ENCODE results near the gene EXD3. TPM values are rescaled to one million over a fixed set of nuclear protein-coding genes. Genes with fewer than 3 reads are reported as not detected.
A peak's percentile ranks its signal among the peaks of the same experiment; 100 is the strongest.
"Not testable (repeated sequence)": the region's sequence is repeated elsewhere in the genome, so short reads cannot be mapped to it uniquely, and the experiment has no call there.

EXD3 gene
- total RNA-seq, 1 experiment from 2014 or later = 15.3 TPM

GRCh38 chr9:137262173-137262908 is 160.6 kb downstream of the EXD3 start:
- H3K4ac ChIP-seq (ENCODE audit: low read depth, low read length); H2AFZ ChIP-seq (ENCODE audit: low read length); H2AK5ac ChIP-seq (ENCODE audit: insufficient read length, low read length); H4K20me1 ChIP-seq (ENCODE audit: control insufficient read depth, insufficient read depth, insufficient read length); H3K18ac ChIP-seq (ENCODE audit: insufficient read length, low read depth, low read length); H3K23me2 ChIP-seq (ENCODE audit: insufficient read length, low read depth, low read length, poor library complexity, severe bottlenecking); H2BK20ac ChIP-seq (ENCODE audit: low read depth, low read length, poor library complexity, severe bottlenecking); H2BK120ac ChIP-seq (ENCODE audit: low read depth, low read length, poor library complexity, severe bottlenecking); H2BK15ac ChIP-seq (ENCODE audit: low read depth, low read length); H3K23ac ChIP-seq (ENCODE audit: insufficient read length, low read depth, low read length); H3K14ac ChIP-seq (ENCODE audit: insufficient read depth, low read length); H3K56ac ChIP-seq (ENCODE audit: insufficient read length, low read depth, low read length); H3K27me3 ChIP-seq (ENCODE audit: insufficient read depth, low read length); H3K9me3 ChIP-seq (ENCODE audit: control insufficient read depth, low read depth, low read length); H3K4me1 Mint-ChIP-seq; H4K91ac ChIP-seq (ENCODE audit: insufficient read length, low read depth, low read length); H3K4me2 ChIP-seq (ENCODE audit: insufficient read depth, insufficient read length, low read length); H3K9ac ChIP-seq (ENCODE audit: extremely low read depth, insufficient read length, low read length); H4K8ac ChIP-seq (replicated peaks; ENCODE audit: insufficient read length, low read depth, low read length); H3T11ph ChIP-seq (ENCODE audit: low read length); H3K9me3 Mint-ChIP-seq; H3K27ac ChIP-seq (ENCODE audit: insufficient read length, low read depth, low read length); H3K27me3 Mint-ChIP-seq (ENCODE audit: low read depth); H2BK5ac ChIP-seq (ENCODE audit: insufficient read length, low read length); H4K5ac ChIP-seq (ENCODE audit: insufficient read length, low read depth, low read length); H3K27ac Mint-ChIP-seq; DNase-seq; H2BK12ac ChIP-seq (ENCODE audit: insufficient read length, low read depth, low read length); H3K4me1 ChIP-seq (ENCODE audit: insufficient read depth, low read length); H3K79me1 ChIP-seq (ENCODE audit: insufficient read depth, low read depth, low read length, poor library complexity, severe bottlenecking); H3K79me2 ChIP-seq (ENCODE audit: insufficient read depth, low read length); H3K4me3 Mint-ChIP-seq: not testable (repeated sequence)
- WGBS (ENCODE audit: extremely low coverage, insufficient read length, low lambda C conversion rate) = no CpG with 5 or more reads among the region's 15 CpGs
- H3K36me3 Mint-ChIP-seq (ENCODE audit: insufficient read depth in 1 of 3, low read depth in 3 of 3) = peaks cover 10 to 46% (median 36%) of the 10 kb centered on the region in 3 experiments; a peak in 6 of 7 replicates
- TF ChIP-seq CTCF (conservative IDR thresholded peaks at IDR 0.05) = peak; percentile 66

Small RNA genes within 50 kb of the gene (microRNA-seq; reads per million reads assigned to microRNA genes)
- gene MIR7114 (ENCODE audit: borderline microRNAs expressed) = 0.35 reads per million

Other genes with a start within 250 kb of the EXD3 start
- 54.8 and 54.9 TPM in 2 replicates for gene ANAPC2, start 234.6 kb downstream of the EXD3 start, total RNA-seq (2021)
- gene SSNA1, start 234.5 kb downstream of the EXD3 start, total RNA-seq (2021) = 69.2 and 69.4 TPM in 2 replicates
- gene TPRN, start 222.4 kb downstream of the EXD3 start, total RNA-seq (2021) = 30.7 and 32.0 TPM in 2 replicates
- 34.1 and 35.5 TPM in 2 replicates for gene TMEM203, start 217.5 kb downstream of the EXD3 start, total RNA-seq (2021)
- 44.1 and 45.3 TPM in 2 replicates for gene NDOR1, start 217.5 kb downstream of the EXD3 start, total RNA-seq (2021)
- 7.7 and 8.1 TPM in 2 replicates for gene RNF208, start 200.9 kb downstream of the EXD3 start, total RNA-seq (2021)
- 1.0 and 1.9 TPM in 2 replicates for gene CYSRT1, start 198.0 kb downstream of the EXD3 start, total RNA-seq (2021)
- 0.15 and 0.20 TPM in 2 replicates for gene RNF224, start 195.7 kb downstream of the EXD3 start, total RNA-seq (2021)
- not detected in 2 replicates for gene SLC34A3, start 192.3 kb downstream of the EXD3 start, total RNA-seq (2021)
- gene TUBB4B, start 181.9 kb downstream of the EXD3 start, total RNA-seq (2021) = 378 and 386 TPM in 2 replicates
- gene STPG3, start 171.9 kb downstream of the EXD3 start, total RNA-seq (2021) = not detected in 2 replicates
- gene NELFB, start 167.8 kb downstream of the EXD3 start, total RNA-seq (2021) = 71.4 and 71.7 TPM in 2 replicates
- 5.9 and 6.2 TPM in 2 replicates for gene TOR4A, start 145.4 kb downstream of the EXD3 start, total RNA-seq (2021)
- 22.8 and 23.8 TPM in 2 replicates for gene NRARP, start 120.9 kb downstream of the EXD3 start, total RNA-seq (2021)
- gene NOXA1, start 231 bp upstream of the EXD3 start, total RNA-seq (2021) = 1.8 and 2.0 TPM in 2 replicates
- 0.77 and 0.90 TPM in 2 replicates for gene ENTPD8, start 18.2 kb upstream of the EXD3 start, total RNA-seq (2021)
- gene NSMF, start 36.2 kb upstream of the EXD3 start, total RNA-seq (2021) = 46.3 and 51.0 TPM in 2 replicates
- 1.6 and 1.8 TPM in 2 replicates for gene PNPLA7, start 127.2 kb upstream of the EXD3 start, total RNA-seq (2021)
- gene MRPL41, start 128.7 kb upstream of the EXD3 start, total RNA-seq (2021) = 52.2 and 53.6 TPM in 2 replicates
- gene DPH7, start 155.8 kb upstream of the EXD3 start, total RNA-seq (2021) = 49.2 and 51.3 TPM in 2 replicates
- gene ZMYND19, start 167.3 kb upstream of the EXD3 start, total RNA-seq (2021) = 79.2 and 82.3 TPM in 2 replicates
- gene ARRDC1, start 182.5 kb upstream of the EXD3 start, total RNA-seq (2021) = 26.4 and 34.4 TPM in 2 replicates
- 112 and 121 TPM in 2 replicates for gene EHMT1, start 195.8 kb upstream of the EXD3 start, total RNA-seq (2021)